HFFc6 (cell line): Measurements from ENCODE around the gene SCYGR4. TPM values are rescaled to one million over a fixed set of nuclear protein-coding genes. Genes with fewer than 3 reads are reported as not detected.

Source experiments
- DNase-seq: peaks from one replicate; pipeline ENCODE4 v3.0.0-alpha.2; 2018
- H3K27ac Mint-ChIP-seq: 2 replicates; pipeline ENCODE4 v1.8.0; 2020; ENCODE audit warnings: mild to moderate bottlenecking, mixed read lengths
- H3K27me3 Mint-ChIP-seq: 2 replicates; pipeline ENCODE4 v1.8.0; 2021; ENCODE audit warnings: mild to moderate bottlenecking, moderate library complexity, mixed read lengths; ENCODE audit not compliant: insufficient read depth
- H3K36me3 Mint-ChIP-seq: 2 replicates; pipeline ENCODE4 v1.8.0; 2021; ENCODE audit warnings: low read depth, mixed read lengths
- H3K4me1 Mint-ChIP-seq: 2 replicates; pipeline ENCODE4 v1.8.0; 2020; ENCODE audit warnings: low read depth, mixed read lengths
- H3K4me3 Mint-ChIP-seq: 2 replicates; pipeline ENCODE4 v1.8.0; 2020; ENCODE audit warnings: mild to moderate bottlenecking, moderate library complexity, mixed read lengths
- H3K9me3 Mint-ChIP-seq: 2 replicates; pipeline ENCODE4 v1.8.0; 2020; ENCODE audit warnings: mild to moderate bottlenecking, mixed read lengths
- CTCF ChIP-seq: fragments of 200-600 bp; sonication (generic); IDR thresholded peaks from 2 replicates; pipeline ENCODE4 v1.5.0; 2021; ENCODE audit warnings: antibody characterized with exemption, mild to moderate bottlenecking
- total RNA-seq, 6 experiments: library from RNA; stranded (reverse); fragmentation: NEBNext Ultra II Directional; extraction: Animal tissue kit (Norgen Biotek cat#: 25700); gene quantifications; 2 replicates in 1 of 6; 3 replicates in 5 of 6; pipeline ENCODE4 v1.2.3, GENCODE V29; 2021

The SCYGR4 gene
- total RNA-seq, 6 experiments from 2014 or later, result not detected

DNA sequence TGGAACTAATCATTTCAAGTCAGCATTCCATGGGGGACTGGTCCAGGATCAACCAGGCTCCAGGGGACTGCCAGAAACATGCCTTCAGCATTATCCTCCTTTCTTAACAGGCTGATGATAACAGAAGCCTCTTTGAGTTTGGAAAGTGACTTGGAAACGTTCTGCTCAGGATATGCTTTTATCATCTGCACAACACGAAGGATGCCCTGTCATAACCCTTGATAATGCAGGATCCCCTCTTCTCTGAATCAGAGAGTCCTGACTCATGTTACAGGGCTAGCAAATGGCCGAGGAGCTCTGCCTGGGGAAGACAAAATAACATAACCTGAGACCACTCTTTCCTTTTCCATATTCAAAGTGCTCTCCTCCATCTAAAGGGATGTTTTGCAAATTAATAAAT lies 9.4 kb upstream of the SCYGR4 start:
- Mint-ChIP-seq H3K27me3 (peaks cover 15% of the 10 kb centered on the region), H3K27ac (no peak overlapping the region), H3K9me3 (no peaks in the 10 kb centered on the region), H3K36me3 (no peaks in the 10 kb centered on the region), H3K4me3 (no peak overlapping the region), H3K4me1 (peaks cover 10% of the 10 kb centered on the region)
- DNase-seq, result peak; percentile 12
- TF ChIP-seq CTCF, result no peak

- Mint-ChIP-seq H3K9me3 (no peaks in the 10 kb centered on the region), H3K27ac (no peak overlapping the region), H3K4me1 (peaks cover 10% of the 10 kb centered on the region), H3K27me3 (peaks cover 9% of the 10 kb centered on the region), H3K36me3 (no peaks in the 10 kb centered on the region), H3K4me3 (no peak overlapping the region)
- no peak for TF ChIP-seq CTCF
- DNase-seq, result no peak
These were observed 8.5 kb upstream of the SCYGR4 start for GRCh38 chr2:227608561-227609338.

DNA sequence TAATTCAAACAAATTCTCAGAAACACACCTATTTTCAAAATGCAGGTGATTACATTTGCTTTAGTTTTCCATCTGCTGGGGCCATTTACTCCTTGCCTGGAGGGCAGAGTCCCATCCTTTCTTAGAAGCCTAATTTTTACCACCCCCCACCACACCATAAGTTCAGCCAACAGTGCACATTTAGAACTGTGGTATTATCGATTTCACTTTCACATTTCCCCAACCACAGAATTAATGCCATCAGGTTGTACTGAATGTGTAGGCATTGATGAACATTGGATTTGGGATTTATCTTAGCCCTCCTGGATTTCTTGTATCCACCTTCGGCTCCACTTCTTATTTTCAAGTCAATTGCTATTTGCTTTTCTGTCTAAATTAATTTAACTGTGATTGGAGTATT lies 7.2 kb upstream of the SCYGR4 start:
- H3K27ac Mint-ChIP-seq, result no peak overlapping the region
- no peaks in the 10 kb centered on the region for H3K36me3 Mint-ChIP-seq
- H3K4me1 Mint-ChIP-seq, result peaks cover 10% of the 10 kb centered on the region
- no peak for DNase-seq
- H3K9me3 Mint-ChIP-seq, result no peaks in the 10 kb centered on the region
- H3K4me3 Mint-ChIP-seq, result no peak overlapping the region
- H3K27me3 Mint-ChIP-seq, result peaks cover 6% of the 10 kb centered on the region
- TF ChIP-seq CTCF, result no peak

DNA sequence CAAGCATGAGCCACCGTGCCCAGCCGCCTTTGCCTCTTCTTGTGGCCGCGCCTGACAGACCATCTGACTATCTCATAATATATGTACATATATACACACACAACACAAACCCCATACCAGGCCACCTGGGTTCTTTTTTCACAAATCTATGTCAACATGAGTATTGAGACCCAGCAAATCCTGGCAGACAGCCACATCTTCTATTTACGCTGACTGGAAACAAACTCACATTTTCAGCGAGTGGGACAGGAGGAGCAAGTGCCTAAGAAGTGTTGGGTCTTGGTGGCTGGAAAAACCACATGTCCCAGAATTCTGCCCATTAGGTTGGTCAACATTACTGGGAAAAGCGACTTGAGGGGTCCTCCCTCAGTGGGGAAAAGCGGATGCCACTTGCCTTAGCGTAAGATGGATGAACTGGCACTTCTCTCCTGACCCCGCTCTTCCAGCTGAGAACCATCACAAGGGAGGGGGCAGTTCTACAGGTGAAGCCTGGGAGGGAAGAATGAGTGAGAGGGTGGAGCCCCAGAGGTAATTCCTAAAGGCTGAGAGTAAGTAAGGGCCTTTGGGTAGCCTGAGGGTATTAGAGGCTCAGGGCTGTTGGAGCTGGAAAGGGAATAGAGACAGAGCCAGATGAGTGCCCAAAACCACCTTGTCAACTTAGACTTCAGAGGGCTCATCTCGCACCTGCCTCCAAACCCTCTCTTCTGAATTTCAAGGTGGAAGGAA lies 4.6 kb upstream of the SCYGR4 start:
- TF ChIP-seq CTCF, result no peak
- DNase-seq, result no peak
- H3K27ac Mint-ChIP-seq, result no peak overlapping the region
- H3K9me3 Mint-ChIP-seq, result no peaks in the 10 kb centered on the region
- H3K4me1 Mint-ChIP-seq, result peaks cover 8% of the 10 kb centered on the region
- no peaks in the 10 kb centered on the region for H3K36me3 Mint-ChIP-seq
- H3K4me3 Mint-ChIP-seq, result no peak overlapping the region
- H3K27me3 Mint-ChIP-seq, result peaks cover 4% of the 10 kb centered on the region

DNA sequence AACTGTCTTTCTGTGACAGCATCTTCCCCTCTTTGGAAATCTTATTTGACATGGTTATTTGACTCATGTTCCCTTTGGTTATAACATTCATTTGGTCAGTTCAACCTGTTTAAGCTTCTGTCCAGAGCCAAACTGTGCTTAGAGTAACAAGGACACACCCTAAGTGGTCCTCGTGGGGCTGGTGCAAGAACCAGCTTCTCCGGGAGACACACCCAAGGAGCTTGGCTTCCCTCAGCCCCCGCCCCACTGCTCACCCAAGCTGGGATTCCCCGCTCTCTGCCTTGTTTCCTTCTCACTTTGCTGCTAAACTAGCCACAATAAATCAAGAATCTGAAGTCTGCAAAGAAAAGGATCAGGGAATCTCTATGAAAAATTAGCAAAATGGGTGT lies 4.0 kb upstream of the SCYGR4 start:
- Mint-ChIP-seq H3K4me3 (no peak overlapping the region), H3K27me3 (peaks cover 4% of the 10 kb centered on the region), H3K27ac (no peak overlapping the region), H3K36me3 (no peaks in the 10 kb centered on the region), H3K4me1 (peaks cover 8% of the 10 kb centered on the region), H3K9me3 (no peaks in the 10 kb centered on the region)
- TF ChIP-seq CTCF, result no peak
- no peak for DNase-seq
